Measurements from ENCODE around the gene XPO6.

Gene XPO6

GRCh38 chr16:28131181-28131580 is 80.6 kb downstream of the XPO6 start:
- no peak overlapping the region for H3K4me3 ChIP-seq (replicated peaks; ENCODE audit: insufficient read depth, low read length)
- TF ChIP-seq CTCF (IDR thresholded peaks at IDR 0.05; ENCODE audit: insufficient read depth, low read length) = no peak
- no peak for TF ChIP-seq POLR2AphosphoS5 (IDR thresholded peaks at IDR 0.05; ENCODE audit: low read depth)
- no peaks in the 10 kb centered on the region for H3K27me3 ChIP-seq (ENCODE audit: insufficient read depth, poor library complexity, severe bottlenecking)
- H3K27ac ChIP-seq (replicated peaks) = no peak overlapping the region
- no peak for DNase-seq (ENCODE audit: low read depth in 1 of 2, low spot score in 1 of 2)

- no peak for DNase-seq (ENCODE audit: low read depth in 1 of 2, low spot score in 1 of 2)
- TF ChIP-seq POLR2AphosphoS5 (IDR thresholded peaks at IDR 0.05; ENCODE audit: low read depth) (no peak), SPI1 (IDR thresholded peaks at IDR 0.05; ENCODE audit: borderline replicate concordance, low read depth) (no peak), REST (IDR thresholded peaks at IDR 0.05; ENCODE audit: insufficient replicate concordance, low read depth) (no peak), GABPA (IDR thresholded peaks at IDR 0.05; ENCODE audit: low read depth) (no peak), CTCF (IDR thresholded peaks at IDR 0.05; ENCODE audit: insufficient read depth, low read length) (no peak)
- H3K4me3 ChIP-seq (replicated peaks; ENCODE audit: insufficient read depth, low read length) = no peak overlapping the region
- no peaks in the 10 kb centered on the region for H3K27me3 ChIP-seq (ENCODE audit: insufficient read depth, poor library complexity, severe bottlenecking)
- no peak overlapping the region for H3K27ac ChIP-seq (replicated peaks)
Measured at GRCh38 chr16:28130099-28131088, 81.4 kb downstream of the XPO6 start.

- TF ChIP-seq CTCF (IDR thresholded peaks at IDR 0.05; ENCODE audit: insufficient read depth, low read length) (no peak), POLR2AphosphoS5 (IDR thresholded peaks at IDR 0.05; ENCODE audit: low read depth) (no peak), GABPA (IDR thresholded peaks at IDR 0.05; ENCODE audit: low read depth) (no peak), SPI1 (IDR thresholded peaks at IDR 0.05; ENCODE audit: borderline replicate concordance, low read depth) (no peak), REST (IDR thresholded peaks at IDR 0.05; ENCODE audit: insufficient replicate concordance, low read depth) (no peak)
- H3K4me3 ChIP-seq (replicated peaks; ENCODE audit: insufficient read depth, low read length) = no peak overlapping the region
- no peaks in the 10 kb centered on the region for H3K27me3 ChIP-seq (ENCODE audit: insufficient read depth, poor library complexity, severe bottlenecking)
- H3K27ac ChIP-seq (replicated peaks) = no peak overlapping the region
- DNase-seq (ENCODE audit: low read depth in 1 of 2, low spot score in 1 of 2) = no peak
Measured at GRCh38 chr16:28126684-28127620, 84.8 kb downstream of the XPO6 start.

Measured in HL-60 (cell line).